SK-N-DZ (cell line): ENCODE results near the gene ANKRD27.
"Not testable (repeated sequence)": the region's sequence is repeated elsewhere in the genome, so short reads cannot be mapped to it uniquely, and the experiment has no call there.

Source experiments
- DNase-seq: peaks from one replicate; pipeline ENCODE4 v3.0.0-alpha.2; 2015; ENCODE audit warnings: low spot score

ANKRD27 gene

GRCh38 chr19:32691291-32691951 lies 16.4 kb upstream of the ANKRD27 start, which contains the start of gene NUDT19:
Gene NUDT19, plus strand, starts transcription at chr19:32691821. Its CDS starts 140 bp downstream, at chr19:32691961.
- peak; percentile 76 for DNase-seq

- no peak for DNase-seq
These were observed 13.3 kb upstream of the ANKRD27 start for GRCh38 chr19:32688311-32688710.

- DNase-seq: no peak
These were observed 12.7 kb upstream of the ANKRD27 start for GRCh38 chr19:32687681-32688080.

GRCh38 chr19:32686847-32687475 lies 12.0 kb upstream of the ANKRD27 start:
- DNase-seq: no peak

- DNase-seq: no peak
These were observed 7.3 kb upstream of the ANKRD27 start for GRCh38 chr19:32682317-32682716.

- no peak for DNase-seq
These were observed 6.0 kb upstream of the ANKRD27 start for GRCh38 chr19:32680986-32681385.

- no peak for DNase-seq
These were observed 2.7 kb upstream of the ANKRD27 start for GRCh38 chr19:32677657-32678056.

GRCh38 chr19:32676895-32677359 lies 1.9 kb upstream of the ANKRD27 start:
- DNase-seq: no peak

- DNase-seq: no peak
These were observed 1.4 kb upstream of the ANKRD27 start for GRCh38 chr19:32676186-32676894.

- DNase-seq: peak; percentile 67
These were observed 773 bp upstream of the ANKRD27 start, which contains the start of gene RGS9BP for GRCh38 chr19:32675720-32676185. Gene RGS9BP, plus strand, starts transcription at chr19:32675848. Its CDS starts 416 bp downstream, at chr19:32676264.

- no peak for DNase-seq
These were observed 638 bp downstream of the ANKRD27 start for GRCh38 chr19:32674153-32674930.

GRCh38 chr19:32673573-32673972 lies 1.4 kb downstream of the ANKRD27 start:
- no peak for DNase-seq

GRCh38 chr19:32672841-32673240 lies 2.1 kb downstream of the ANKRD27 start:
- DNase-seq: no peak

- DNase-seq: no peak
These were observed 2.9 kb downstream of the ANKRD27 start for GRCh38 chr19:32671883-32672593.

- DNase-seq: no peak
These were observed 5.7 kb downstream of the ANKRD27 start for GRCh38 chr19:32669310-32669709.

GRCh38 chr19:32666084-32666483 lies 8.9 kb downstream of the ANKRD27 start:
- no peak for DNase-seq

- no peak for DNase-seq
These were observed 12.8 kb downstream of the ANKRD27 start for GRCh38 chr19:32662186-32662585.

GRCh38 chr19:32661318-32661717 lies 13.7 kb downstream of the ANKRD27 start:
- no peak for DNase-seq

- DNase-seq: no peak
These were observed 16.5 kb downstream of the ANKRD27 start for GRCh38 chr19:32658527-32658926.

GRCh38 chr19:32658075-32658474 lies 16.9 kb downstream of the ANKRD27 start:
- DNase-seq: no peak

- not testable (repeated sequence) for DNase-seq
These were observed 18.6 kb downstream of the ANKRD27 start for GRCh38 chr19:32656379-32656778.
